Measurements from ENCODE around the gene FAM200B.

Gene FAM200B

DNA sequence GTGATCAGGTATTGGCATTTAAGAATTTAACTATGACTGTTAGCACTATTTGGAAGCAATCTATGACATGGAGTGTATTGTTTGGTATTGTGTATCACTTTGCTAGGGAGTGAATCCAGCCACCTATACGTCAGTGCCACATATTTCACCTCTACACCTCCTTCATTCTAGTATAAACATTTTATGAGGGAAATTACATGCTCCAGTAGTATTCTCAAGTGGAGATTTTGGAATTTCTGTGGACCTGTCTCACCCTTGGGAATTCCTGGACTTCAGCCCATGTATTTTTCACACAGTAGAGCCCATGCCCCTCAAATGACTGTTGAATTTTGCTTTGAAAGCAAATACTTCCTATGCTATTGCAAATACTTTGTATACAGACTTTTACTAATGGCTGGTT, 32.5 kb downstream of the FAM200B start:
- TF ChIP-seq, protein P1, sequence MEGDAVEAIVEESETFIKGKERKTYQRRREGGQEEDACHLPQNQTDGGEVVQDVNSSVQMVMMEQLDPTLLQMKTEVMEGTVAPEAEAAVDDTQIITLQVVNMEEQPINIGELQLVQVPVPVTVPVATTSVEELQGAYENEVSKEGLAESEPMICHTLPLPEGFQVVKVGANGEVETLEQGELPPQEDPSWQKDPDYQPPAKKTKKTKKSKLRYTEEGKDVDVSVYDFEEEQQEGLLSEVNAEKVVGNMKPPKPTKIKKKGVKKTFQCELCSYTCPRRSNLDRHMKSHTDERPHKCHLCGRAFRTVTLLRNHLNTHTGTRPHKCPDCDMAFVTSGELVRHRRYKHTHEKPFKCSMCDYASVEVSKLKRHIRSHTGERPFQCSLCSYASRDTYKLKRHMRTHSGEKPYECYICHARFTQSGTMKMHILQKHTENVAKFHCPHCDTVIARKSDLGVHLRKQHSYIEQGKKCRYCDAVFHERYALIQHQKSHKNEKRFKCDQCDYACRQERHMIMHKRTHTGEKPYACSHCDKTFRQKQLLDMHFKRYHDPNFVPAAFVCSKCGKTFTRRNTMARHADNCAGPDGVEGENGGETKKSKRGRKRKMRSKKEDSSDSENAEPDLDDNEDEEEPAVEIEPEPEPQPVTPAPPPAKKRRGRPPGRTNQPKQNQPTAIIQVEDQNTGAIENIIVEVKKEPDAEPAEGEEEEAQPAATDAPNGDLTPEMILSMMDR (IDR thresholded peaks at IDR 0.05; ENCODE audit: unreplicated experiment in 3 of 3) = no peak
- Mint-ChIP-seq H3K4me1 (peaks cover 15% of the 10 kb centered on the region), H3K27me3 (ENCODE audit: low read depth) (no peaks in the 10 kb centered on the region), H3K27ac (no peak overlapping the region), H3K9me3 (no peaks in the 10 kb centered on the region), H3K4me3 (no peak overlapping the region), H3K36me3 (ENCODE audit: low read depth) (no peaks in the 10 kb centered on the region)

DNA sequence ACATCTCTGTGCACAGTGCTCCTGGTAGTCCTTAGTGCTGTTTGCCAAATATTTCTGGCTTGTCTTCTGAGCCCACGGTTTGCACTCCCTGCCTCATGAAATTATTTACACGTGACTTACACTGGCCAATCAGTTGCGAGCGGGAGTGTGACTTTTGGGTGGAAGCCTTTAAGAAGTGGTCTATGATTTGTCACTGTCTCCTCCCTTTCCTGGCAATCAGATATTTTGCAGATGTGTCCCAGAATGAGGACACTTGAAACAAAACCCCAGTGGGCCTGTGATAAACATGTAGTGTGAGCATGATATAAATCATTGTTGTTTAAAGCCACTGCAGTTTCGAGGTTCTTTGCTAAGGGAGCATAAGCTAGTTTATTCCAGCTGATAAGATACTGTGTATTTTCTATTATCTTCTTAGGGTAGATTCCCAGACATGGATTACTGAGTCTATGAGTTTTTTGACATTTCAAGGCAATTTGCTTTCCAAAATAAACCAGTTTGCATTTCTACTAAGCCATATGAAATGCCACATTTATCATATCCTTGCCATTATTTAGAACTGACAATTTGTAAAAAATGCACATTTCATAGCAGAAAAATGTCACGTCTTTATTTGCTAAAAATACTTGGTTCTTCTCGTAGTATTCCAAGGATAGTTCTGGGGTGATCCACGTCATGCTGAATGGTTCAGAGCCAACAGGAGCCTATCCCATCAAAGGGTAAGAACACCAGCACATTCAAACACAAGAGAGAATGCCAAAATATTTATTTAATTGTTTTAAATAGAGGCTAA, 33.2 kb downstream of the FAM200B start:
- H3K27ac Mint-ChIP-seq = peak overlapping the region in 2 of 3 experiments; percentile 1 to 17
- H3K4me1 Mint-ChIP-seq = peaks cover 15% of the 10 kb centered on the region
- H3K36me3 Mint-ChIP-seq (ENCODE audit: low read depth) = no peaks in the 10 kb centered on the region
- TF ChIP-seq, protein P1 (IDR thresholded peaks at IDR 0.05; ENCODE audit: unreplicated experiment in 3 of 3) = no peak
- H3K4me3 Mint-ChIP-seq = no peak overlapping the region
- H3K9me3 Mint-ChIP-seq = no peaks in the 10 kb centered on the region
- no peaks in the 10 kb centered on the region for H3K27me3 Mint-ChIP-seq (ENCODE audit: low read depth)

DNA sequence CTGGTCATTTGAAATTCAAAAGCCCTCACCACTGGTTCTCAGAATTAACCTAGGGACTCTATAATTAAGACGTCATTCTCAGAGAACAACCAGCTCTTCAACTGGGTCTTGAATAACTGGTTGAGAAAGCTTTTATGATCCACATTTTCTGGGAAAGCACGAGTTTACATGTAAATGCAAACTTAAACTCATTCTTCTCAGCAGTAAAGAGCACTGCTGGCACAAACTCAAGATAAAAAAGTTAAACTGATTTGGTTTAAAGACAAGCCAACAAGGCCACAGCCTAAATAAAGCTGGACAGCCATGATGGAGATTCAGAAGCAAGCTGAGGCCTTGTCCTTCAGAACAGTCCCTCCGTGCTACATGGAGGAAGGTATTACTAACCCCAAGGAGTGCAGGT, 34.5 kb downstream of the FAM200B start:
- Mint-ChIP-seq H3K4me3 (no peak overlapping the region), H3K27me3 (ENCODE audit: low read depth) (no peaks in the 10 kb centered on the region), H3K4me1 (peaks cover 15% of the 10 kb centered on the region), H3K9me3 (no peaks in the 10 kb centered on the region), H3K36me3 (ENCODE audit: low read depth) (no peaks in the 10 kb centered on the region), H3K27ac (no peak overlapping the region)
- TF ChIP-seq, protein P1 (IDR thresholded peaks at IDR 0.05; ENCODE audit: unreplicated experiment in 3 of 3) = no peak

DNA sequence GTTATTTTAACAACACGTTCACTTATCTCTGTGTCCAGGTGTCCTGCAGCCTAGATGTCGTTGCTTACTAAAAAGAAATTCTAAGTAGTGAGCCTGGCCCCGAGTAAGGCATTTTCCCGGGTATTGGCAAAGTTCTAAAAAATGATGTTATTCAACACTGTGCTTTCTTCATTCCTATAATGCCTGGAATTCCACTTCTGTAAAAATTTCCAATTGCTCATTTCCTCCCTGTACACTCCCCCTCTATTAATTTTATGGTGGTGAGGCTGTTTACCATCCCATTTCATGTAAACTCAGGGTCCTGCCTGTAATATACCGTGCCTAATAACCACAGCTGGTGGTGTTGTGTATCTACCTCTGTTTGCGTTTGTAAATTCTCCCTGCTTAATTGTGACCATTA, 35.5 kb downstream of the FAM200B start:
- TF ChIP-seq, protein P1 (IDR thresholded peaks at IDR 0.05; ENCODE audit: unreplicated experiment in 3 of 3) = no peak
- peaks cover 15% of the 10 kb centered on the region for H3K4me1 Mint-ChIP-seq
- H3K27ac Mint-ChIP-seq = peak overlapping the region in 2 of 3 experiments; percentile 5 to 61
- no peaks in the 10 kb centered on the region for H3K9me3 Mint-ChIP-seq
- no peaks in the 10 kb centered on the region for H3K27me3 Mint-ChIP-seq (ENCODE audit: low read depth)
- no peak overlapping the region for H3K4me3 Mint-ChIP-seq
- H3K36me3 Mint-ChIP-seq (ENCODE audit: low read depth) = no peaks in the 10 kb centered on the region

DNA sequence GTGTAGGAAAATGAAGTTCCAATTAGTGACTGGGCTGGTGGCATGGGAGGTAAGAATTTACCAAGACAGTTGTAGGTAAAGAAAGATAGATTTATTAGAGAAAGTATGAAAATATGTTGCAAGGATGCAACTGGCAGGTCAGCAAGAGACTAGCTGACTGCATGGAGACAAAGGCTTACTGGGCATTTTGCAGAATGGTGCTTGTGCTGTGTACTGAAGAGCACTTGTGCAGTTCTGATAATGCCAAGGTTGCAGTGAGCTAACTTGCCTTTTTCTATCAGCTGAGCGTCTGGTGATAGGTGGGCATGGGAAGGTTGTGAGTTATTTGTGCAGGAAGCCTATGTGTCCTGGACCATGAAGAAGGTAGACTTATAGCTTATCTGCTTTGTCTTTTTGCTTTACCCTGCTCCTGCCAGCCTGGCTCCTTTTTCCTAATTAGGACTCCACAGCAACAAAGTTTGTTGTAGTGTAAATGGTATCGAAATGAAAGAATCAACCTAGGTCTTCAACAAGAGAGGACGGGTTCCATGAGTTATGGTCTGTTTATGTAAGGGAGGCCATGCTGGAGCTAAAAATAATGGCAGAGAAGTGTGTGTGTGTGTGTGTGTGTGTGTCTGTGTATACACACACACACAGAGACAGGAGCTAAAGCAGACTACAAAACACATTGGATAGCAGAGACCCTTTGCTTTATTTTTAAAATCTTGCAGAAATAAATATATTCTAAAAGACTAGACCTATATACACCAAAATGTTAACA, 36.2 kb downstream of the FAM200B start:
- H3K9me3 Mint-ChIP-seq = no peaks in the 10 kb centered on the region
- peaks cover 15% of the 10 kb centered on the region for H3K4me1 Mint-ChIP-seq
- no peaks in the 10 kb centered on the region for H3K27me3 Mint-ChIP-seq (ENCODE audit: low read depth)
- peak overlapping the region in 1 of 3 experiments; percentile 7 for H3K27ac Mint-ChIP-seq
- TF ChIP-seq, protein P1 (IDR thresholded peaks at IDR 0.05; ENCODE audit: unreplicated experiment in 3 of 3) = no peak
- no peak overlapping the region for H3K4me3 Mint-ChIP-seq
- H3K36me3 Mint-ChIP-seq (ENCODE audit: low read depth) = no peaks in the 10 kb centered on the region
